Activated T-helper 1 cell treated with anti-CD3 and anti-CD28 coated beads, Interleukin-12 subunit alpha, Interleukin-12 subunit beta, Interleukin-2, Interleukin-4 antibody, amounts not matched to agents 30 ng/mL and 10 ng/mL and 1 ng/mL, durations not matched to agents 14 hours and 24 hours and 36 hours (primary cell): ENCODE data around the gene ASPA. TPM values are rescaled to one million over a fixed set of nuclear protein-coding genes. Genes with fewer than 3 reads are reported as not detected.

Experiments
- DNase-seq: peaks from one replicate; pipeline ENCODE4 v3.0.0; 2021; ENCODE audit warnings: low spot score
- H3K27ac Mint-ChIP-seq: one replicate; pipeline ENCODE4 v1.8.0; 2021; ENCODE audit warnings: mild to moderate bottlenecking, mixed read lengths
- H3K27me3 Mint-ChIP-seq: one replicate; pipeline ENCODE4 v1.8.0; 2022; ENCODE audit warnings: mild to moderate bottlenecking, moderate library complexity, mixed read lengths; ENCODE audit not compliant: insufficient read depth
- H3K36me3 Mint-ChIP-seq: one replicate; pipeline ENCODE4 v1.8.0; 2021; ENCODE audit warnings: low read depth, mixed read lengths
- H3K4me1 Mint-ChIP-seq: one replicate; pipeline ENCODE4 v1.8.0; 2021; ENCODE audit warnings: low read depth, mixed read lengths
- H3K4me3 Mint-ChIP-seq: one replicate; pipeline ENCODE4 v1.8.0; 2021; ENCODE audit warnings: mild to moderate bottlenecking, moderate library complexity, mixed read lengths
- H3K9me3 Mint-ChIP-seq: one replicate; pipeline ENCODE4 v1.8.0; 2021; ENCODE audit warnings: mixed read lengths
- intact Hi-C: fragments of 100-400 bp; cut with micrococcal nuclease; formaldehyde crosslinking; loops from one replicate; pipeline ENCODE4 v1.15.1; 2024
- total RNA-seq: library from RNA; stranded (reverse); gene quantifications from 2 replicates; pipeline ENCODE4 v1.2.3, GENCODE V29; 2022

Gene ASPA
- total RNA-seq, 1 donor from 2014 or later = not detected

GRCh38 chr17:3529817-3530741 lies 54.3 kb downstream of the ASPA start:
- DNase-seq = no peak
- Mint-ChIP-seq H3K9me3 (no peaks in the 10 kb centered on the region), H3K36me3 (no peaks in the 10 kb centered on the region), H3K27me3 (peaks cover 6% of the 10 kb centered on the region), H3K27ac (no peak overlapping the region), H3K4me3 (no peak overlapping the region), H3K4me1 (no peaks in the 10 kb centered on the region)
- intact Hi-C loops = no loop called here

- H3K27ac Mint-ChIP-seq = no peak overlapping the region
- H3K4me1 Mint-ChIP-seq = no peaks in the 10 kb centered on the region
- peaks cover 8% of the 10 kb centered on the region for H3K27me3 Mint-ChIP-seq
- DNase-seq = no peak
- H3K9me3 Mint-ChIP-seq = no peaks in the 10 kb centered on the region
- intact Hi-C loops = no loop called here
- no peak overlapping the region for H3K4me3 Mint-ChIP-seq
- H3K36me3 Mint-ChIP-seq = no peaks in the 10 kb centered on the region
These were observed 55.7 kb downstream of the ASPA start for GRCh38 chr17:3531266-3532101.

- H3K36me3 Mint-ChIP-seq = no peaks in the 10 kb centered on the region
- H3K4me3 Mint-ChIP-seq = no peak overlapping the region
- peaks cover 11% of the 10 kb centered on the region for H3K27me3 Mint-ChIP-seq
- H3K4me1 Mint-ChIP-seq = no peaks in the 10 kb centered on the region
- intact Hi-C loops = no loop called here
- H3K9me3 Mint-ChIP-seq = no peaks in the 10 kb centered on the region
- no peak overlapping the region for H3K27ac Mint-ChIP-seq
- no peak for DNase-seq
These were observed 56.5 kb downstream of the ASPA start for GRCh38 chr17:3532106-3532858.

- H3K9me3 Mint-ChIP-seq = no peaks in the 10 kb centered on the region
- H3K27me3 Mint-ChIP-seq = peaks cover 11% of the 10 kb centered on the region
- no peak for DNase-seq
- no peaks in the 10 kb centered on the region for H3K36me3 Mint-ChIP-seq
- intact Hi-C loops = no loop called here
- no peak overlapping the region for H3K4me3 Mint-ChIP-seq
- no peak overlapping the region for H3K27ac Mint-ChIP-seq
- H3K4me1 Mint-ChIP-seq = no peaks in the 10 kb centered on the region
These were observed 57.0 kb downstream of the ASPA start for GRCh38 chr17:3532859-3533142.

GRCh38 chr17:3533752-3534151 lies 58.0 kb downstream of the ASPA start:
- Mint-ChIP-seq H3K36me3 (no peaks in the 10 kb centered on the region), H3K9me3 (no peaks in the 10 kb centered on the region), H3K27ac (no peak overlapping the region), H3K4me3 (no peak overlapping the region), H3K27me3 (peaks cover 13% of the 10 kb centered on the region), H3K4me1 (no peaks in the 10 kb centered on the region)
- intact Hi-C loops = no loop called here
- no peak for DNase-seq

GRCh38 chr17:3534881-3535252 lies 59.1 kb downstream of the ASPA start:
- no peak overlapping the region for H3K27ac Mint-ChIP-seq
- H3K27me3 Mint-ChIP-seq = peaks cover 15% of the 10 kb centered on the region
- no peaks in the 10 kb centered on the region for H3K36me3 Mint-ChIP-seq
- H3K4me1 Mint-ChIP-seq = no peaks in the 10 kb centered on the region
- intact Hi-C loops = no loop called here
- no peak for DNase-seq
- no peaks in the 10 kb centered on the region for H3K9me3 Mint-ChIP-seq
- H3K4me3 Mint-ChIP-seq = no peak overlapping the region

GRCh38 chr17:3535253-3535995 lies 59.6 kb downstream of the ASPA start:
- Mint-ChIP-seq H3K4me3 (no peak overlapping the region), H3K27ac (no peak overlapping the region), H3K9me3 (no peaks in the 10 kb centered on the region), H3K27me3 (peaks cover 15% of the 10 kb centered on the region), H3K36me3 (no peaks in the 10 kb centered on the region), H3K4me1 (no peaks in the 10 kb centered on the region)
- intact Hi-C loops = no loop called here
- DNase-seq = peak; percentile 25

GRCh38 chr17:3536716-3537115 lies 60.9 kb downstream of the ASPA start:
- Mint-ChIP-seq H3K27ac (no peak overlapping the region), H3K4me1 (no peaks in the 10 kb centered on the region), H3K27me3 (peaks cover 15% of the 10 kb centered on the region), H3K36me3 (no peaks in the 10 kb centered on the region), H3K9me3 (no peaks in the 10 kb centered on the region), H3K4me3 (no peak overlapping the region)
- intact Hi-C loops = no loop called here
- no peak for DNase-seq

GRCh38 chr17:3539881-3540540 lies 64.2 kb downstream of the ASPA start:
- H3K27ac Mint-ChIP-seq = no peak overlapping the region
- peaks cover 11% of the 10 kb centered on the region for H3K27me3 Mint-ChIP-seq
- no peak overlapping the region for H3K4me3 Mint-ChIP-seq
- no peaks in the 10 kb centered on the region for H3K9me3 Mint-ChIP-seq
- intact Hi-C loops = no loop called here
- no peak for DNase-seq
- no peaks in the 10 kb centered on the region for H3K4me1 Mint-ChIP-seq
- H3K36me3 Mint-ChIP-seq = no peaks in the 10 kb centered on the region

- H3K36me3 Mint-ChIP-seq = no peaks in the 10 kb centered on the region
These were observed 66.8 kb downstream of the ASPA start for GRCh38 chr17:3542410-3543088.

GRCh38 chr17:3543453-3543852 lies 67.7 kb downstream of the ASPA start:
- intact Hi-C loops = no loop called here
- Mint-ChIP-seq H3K9me3 (no peaks in the 10 kb centered on the region), H3K36me3 (no peaks in the 10 kb centered on the region), H3K4me1 (no peaks in the 10 kb centered on the region), H3K4me3 (no peak overlapping the region), H3K27ac (no peak overlapping the region), H3K27me3 (peaks cover 3% of the 10 kb centered on the region)
- no peak for DNase-seq

More at GRCh38 chr17:3542410-3543088, 66.8 kb downstream of the ASPA start:
- H3K27ac Mint-ChIP-seq = no peak overlapping the region
- peaks cover 6% of the 10 kb centered on the region for H3K27me3 Mint-ChIP-seq
- intact Hi-C loops = no loop called here
- no peak overlapping the region for H3K4me3 Mint-ChIP-seq
- H3K4me1 Mint-ChIP-seq = no peaks in the 10 kb centered on the region
- H3K9me3 Mint-ChIP-seq = no peaks in the 10 kb centered on the region
- DNase-seq = no peak
